Measurements from ENCODE around the gene CAMK2B. TPM values are rescaled to one million over a fixed set of nuclear protein-coding genes. Genes with fewer than 3 reads are reported as not detected.

CAMK2B gene
- total RNA-seq, 2 donors from 2014 or later: 0.42 to 0.80 TPM

DNA sequence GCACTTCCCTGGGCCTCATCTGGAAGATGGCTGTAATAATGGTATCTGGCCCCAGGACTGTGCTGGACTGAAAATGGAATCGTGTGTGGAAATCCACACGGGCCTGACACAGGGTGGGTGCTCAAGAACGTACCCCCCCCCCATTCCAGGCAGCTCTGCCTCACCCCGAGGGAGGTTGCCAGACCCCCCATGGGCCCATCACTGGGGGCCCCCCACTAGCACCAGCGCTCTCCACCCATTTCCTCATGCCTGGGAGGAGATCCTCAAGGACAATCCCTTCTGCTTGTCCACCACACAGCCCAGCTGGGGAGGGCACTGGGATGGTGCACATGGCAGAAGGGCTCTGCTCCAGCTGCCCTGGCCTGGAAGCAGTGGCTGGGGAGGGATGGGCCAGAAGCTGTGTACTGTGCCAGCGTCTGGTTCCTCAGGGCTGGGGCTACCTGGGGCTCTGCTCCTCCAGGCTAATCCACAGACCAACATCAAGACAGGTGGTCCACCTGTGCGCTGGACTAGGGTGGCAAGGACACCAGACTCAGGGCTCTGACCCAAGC is 55.4 kb downstream of the CAMK2B start:
- H3K9ac ChIP-seq (ENCODE audit: low read depth in 2 of 2, low read length in 2 of 2): no peak overlapping the region
- H3K27me3 ChIP-seq: no peaks in the 10 kb centered on the region
- H3K4me1 ChIP-seq: no peaks in the 10 kb centered on the region
- no peak for DNase-seq
- H3K9me3 ChIP-seq: no peaks in the 10 kb centered on the region
- intact Hi-C loops (cut with DNase I): no loop called here
- H3K27ac ChIP-seq: no peak overlapping the region
- no peaks in the 10 kb centered on the region for H3K36me3 ChIP-seq
- no peak overlapping the region for H3K4me3 ChIP-seq
- TF ChIP-seq, protein P1, sequence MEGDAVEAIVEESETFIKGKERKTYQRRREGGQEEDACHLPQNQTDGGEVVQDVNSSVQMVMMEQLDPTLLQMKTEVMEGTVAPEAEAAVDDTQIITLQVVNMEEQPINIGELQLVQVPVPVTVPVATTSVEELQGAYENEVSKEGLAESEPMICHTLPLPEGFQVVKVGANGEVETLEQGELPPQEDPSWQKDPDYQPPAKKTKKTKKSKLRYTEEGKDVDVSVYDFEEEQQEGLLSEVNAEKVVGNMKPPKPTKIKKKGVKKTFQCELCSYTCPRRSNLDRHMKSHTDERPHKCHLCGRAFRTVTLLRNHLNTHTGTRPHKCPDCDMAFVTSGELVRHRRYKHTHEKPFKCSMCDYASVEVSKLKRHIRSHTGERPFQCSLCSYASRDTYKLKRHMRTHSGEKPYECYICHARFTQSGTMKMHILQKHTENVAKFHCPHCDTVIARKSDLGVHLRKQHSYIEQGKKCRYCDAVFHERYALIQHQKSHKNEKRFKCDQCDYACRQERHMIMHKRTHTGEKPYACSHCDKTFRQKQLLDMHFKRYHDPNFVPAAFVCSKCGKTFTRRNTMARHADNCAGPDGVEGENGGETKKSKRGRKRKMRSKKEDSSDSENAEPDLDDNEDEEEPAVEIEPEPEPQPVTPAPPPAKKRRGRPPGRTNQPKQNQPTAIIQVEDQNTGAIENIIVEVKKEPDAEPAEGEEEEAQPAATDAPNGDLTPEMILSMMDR (IDR thresholded peaks at IDR 0.05): no peak

DNA sequence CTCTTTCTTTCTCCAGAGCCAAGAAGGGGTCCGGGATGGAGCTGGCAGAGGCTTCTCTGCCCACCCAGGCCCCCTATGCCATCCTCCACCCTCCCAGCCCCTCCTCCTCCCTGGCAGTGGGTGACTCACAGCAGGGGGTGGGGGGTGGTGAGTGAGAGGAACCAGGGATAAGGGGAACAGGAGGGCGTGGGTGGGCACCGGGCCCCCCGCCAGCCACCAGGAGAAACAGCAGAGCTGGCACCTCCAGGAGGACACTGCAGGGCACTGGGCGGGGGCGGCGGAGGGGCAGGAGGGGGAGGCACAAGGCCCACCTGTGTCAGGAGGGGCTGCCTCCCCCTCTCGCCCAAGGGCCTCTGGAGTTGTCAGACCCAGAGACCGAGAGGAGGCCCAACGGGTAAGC is 56.0 kb downstream of the CAMK2B start:
- Histone ChIP-seq H3K9ac (ENCODE audit: low read depth in 2 of 2, low read length in 2 of 2) (no peak overlapping the region), H3K27me3 (no peaks in the 10 kb centered on the region), H3K27ac (no peak overlapping the region), H3K4me1 (no peaks in the 10 kb centered on the region), H3K9me3 (no peaks in the 10 kb centered on the region), H3K36me3 (no peaks in the 10 kb centered on the region), H3K4me3 (no peak overlapping the region)
- no peak for DNase-seq
- intact Hi-C loops (cut with DNase I): no loop called here
- TF ChIP-seq, protein P1 (IDR thresholded peaks at IDR 0.05): no peak

DNA sequence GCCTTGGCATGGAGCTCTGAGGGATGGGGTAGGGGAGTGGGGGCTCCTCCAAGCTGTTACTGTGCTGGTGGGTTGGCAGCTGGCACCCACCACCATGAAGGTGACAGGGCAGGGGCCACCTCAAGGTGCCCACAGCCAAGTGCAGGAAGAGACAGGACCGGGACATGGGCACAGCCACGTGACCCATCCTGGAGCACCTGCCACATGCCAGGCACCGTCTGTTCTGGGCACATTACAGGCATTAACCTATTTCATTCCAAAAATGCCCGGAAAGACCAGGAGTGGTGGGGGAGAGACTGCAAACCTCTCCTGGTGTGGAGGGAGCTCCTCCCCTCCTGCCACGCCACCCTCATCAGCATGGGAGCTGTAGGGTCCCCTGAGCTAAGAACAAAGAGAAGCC is 56.7 kb downstream of the CAMK2B start:
- Histone ChIP-seq H3K9me3 (no peaks in the 10 kb centered on the region), H3K9ac (ENCODE audit: low read depth in 2 of 2, low read length in 2 of 2) (no peak overlapping the region), H3K4me3 (no peak overlapping the region), H3K36me3 (no peaks in the 10 kb centered on the region), H3K27me3 (no peaks in the 10 kb centered on the region), H3K27ac (no peak overlapping the region), H3K4me1 (no peaks in the 10 kb centered on the region)
- TF ChIP-seq, protein P1 (IDR thresholded peaks at IDR 0.05): no peak
- DNase-seq: no peak
- intact Hi-C loops (cut with DNase I): no loop called here

DNA sequence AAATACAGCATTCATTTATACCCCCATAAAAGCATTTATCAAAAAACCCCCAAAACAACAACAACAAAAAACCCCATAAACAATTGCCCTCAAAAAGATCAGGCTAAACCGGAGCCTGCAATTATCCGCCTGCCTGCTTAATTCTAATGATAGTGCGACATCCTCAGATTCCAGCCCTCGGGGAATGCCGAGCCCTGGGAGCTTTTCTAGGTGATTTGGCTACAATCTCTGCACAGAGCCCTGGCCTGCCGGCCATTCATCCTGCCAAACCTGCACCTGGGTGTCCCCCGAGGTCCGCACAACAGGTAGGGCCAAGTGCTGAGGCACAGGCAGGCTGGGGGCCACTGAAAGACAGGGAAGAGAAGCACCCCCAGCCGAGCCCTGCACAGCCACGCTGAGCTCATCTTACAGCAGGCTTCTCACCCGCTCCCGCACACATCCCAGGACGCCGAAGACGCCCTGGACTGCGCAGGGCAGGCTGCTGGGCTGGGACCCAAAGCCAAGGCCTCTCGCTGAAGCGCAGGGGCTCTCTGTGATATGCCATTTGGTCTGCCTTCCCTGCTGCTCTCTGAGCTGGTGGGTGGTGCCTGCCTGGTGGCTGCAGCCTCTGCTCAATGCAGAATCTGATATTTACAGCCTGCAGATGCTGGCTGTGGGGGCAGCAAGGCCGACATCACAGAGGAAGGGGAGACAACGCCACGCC is 57.5 kb downstream of the CAMK2B start:
- H3K4me3 ChIP-seq: no peak overlapping the region
- no peak for DNase-seq
- intact Hi-C loops (cut with DNase I): no loop called here
- H3K4me1 ChIP-seq: no peaks in the 10 kb centered on the region
- H3K27ac ChIP-seq: no peak overlapping the region
- no peaks in the 10 kb centered on the region for H3K36me3 ChIP-seq
- H3K9ac ChIP-seq (ENCODE audit: low read depth in 2 of 2, low read length in 2 of 2): no peak overlapping the region
- no peaks in the 10 kb centered on the region for H3K9me3 ChIP-seq
- no peaks in the 10 kb centered on the region for H3K27me3 ChIP-seq
- TF ChIP-seq, protein P1 (IDR thresholded peaks at IDR 0.05): no peak

DNA sequence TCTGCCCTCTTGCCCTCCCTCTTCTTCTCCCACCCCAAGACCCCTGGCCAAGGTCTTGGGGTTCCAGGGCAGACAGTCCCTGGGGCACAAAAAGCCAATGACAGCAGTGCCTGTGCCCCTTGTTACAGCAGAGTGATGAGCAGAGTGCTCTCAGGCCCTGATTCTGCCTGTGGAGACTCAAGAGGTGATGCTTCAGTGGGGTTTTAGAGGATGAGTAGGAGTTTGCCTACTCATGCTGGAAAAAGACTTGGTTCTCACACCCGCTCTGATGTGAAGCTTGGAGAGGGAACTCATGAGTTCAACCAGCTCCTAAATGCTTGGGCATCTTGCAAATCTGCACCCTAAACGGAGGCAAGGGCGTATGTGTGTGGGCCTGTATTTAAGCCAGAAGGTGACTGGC is 58.2 kb downstream of the CAMK2B start:
- TF ChIP-seq, protein P1 (IDR thresholded peaks at IDR 0.05): no peak
- Histone ChIP-seq H3K27me3 (no peaks in the 10 kb centered on the region), H3K36me3 (no peaks in the 10 kb centered on the region), H3K4me1 (no peaks in the 10 kb centered on the region), H3K4me3 (no peak overlapping the region), H3K27ac (no peak overlapping the region), H3K9me3 (no peaks in the 10 kb centered on the region), H3K9ac (ENCODE audit: low read depth in 2 of 2, low read length in 2 of 2) (no peak overlapping the region)
- intact Hi-C loops (cut with DNase I): no loop called here
- DNase-seq: no peak
